GM23338 (cell line): ENCODE data around the gene CSTA. TPM values are rescaled to one million over a fixed set of nuclear protein-coding genes. Genes with fewer than 3 reads are reported as not detected.

Experiments used
- ATAC-seq: fragments of 200-7000 bp; cut with Tn5 transposase; 3 replicates; pipeline ENCODE4 v1.9.1; 2020
- DNase-seq: peaks from one replicate; pipeline ENCODE4 v3.0.0-alpha.2; 2015; ENCODE audit warnings: low spot score
- H2AFZ ChIP-seq: fragments of 200-600 bp; sonication (generic); 2 replicates; pipeline ENCODE4 v1.8.0; 2016; ENCODE audit warnings: antibody characterized with exemption, mild to moderate bottlenecking, moderate library complexity
- H3F3A ChIP-seq: fragments of 200-600 bp; sonication (generic); replicated peaks from 2 replicates; pipeline ENCODE4 v1.8.0; 2017; ENCODE audit warnings: antibody characterized with exemption, mixed run types, low read depth
- H3K27ac ChIP-seq: fragments of 200-600 bp; sonication (generic); 2 replicates; pipeline ENCODE4 v1.6.1; 2016; ENCODE audit warnings: low read depth
- H3K27me3 ChIP-seq: fragments of 200-600 bp; sonication (generic); 2 replicates; pipeline ENCODE4 v1.8.0; 2016; ENCODE audit warnings: mild to moderate bottlenecking, mixed run types, moderate library complexity; ENCODE audit not compliant: insufficient read depth
- H3K36me3 ChIP-seq: fragments of 200-600 bp; sonication (generic); 2 replicates; pipeline ENCODE4 v1.8.0; 2016; ENCODE audit warnings: mild to moderate bottlenecking; ENCODE audit not compliant: insufficient read depth
- H3K4me1 ChIP-seq: fragments of 200-600 bp; sonication (generic); 2 replicates; pipeline ENCODE4 v1.8.0; 2016; ENCODE audit warnings: mild to moderate bottlenecking, moderate library complexity; ENCODE audit not compliant: insufficient read depth
- H3K4me2 ChIP-seq: fragments of 200-600 bp; sonication (generic); 2 replicates; pipeline ENCODE4 v1.7.1; 2017; ENCODE audit warnings: mixed run types
- H3K4me3 ChIP-seq: fragments of 200-600 bp; sonication (generic); 2 replicates; pipeline ENCODE4 v1.6.1; 2016; ENCODE audit warnings: mixed run types
- H3K79me2 ChIP-seq: fragments of 200-600 bp; sonication (generic); replicated peaks from 2 replicates; pipeline ENCODE4 v1.8.0; 2017; ENCODE audit warnings: mild to moderate bottlenecking; ENCODE audit not compliant: insufficient read depth
- H3K9me2 ChIP-seq: fragments of 200-600 bp; sonication (generic); 2 replicates; pipeline ENCODE4 v1.8.0; 2017; ENCODE audit not compliant: insufficient read depth
- H4K20me1 ChIP-seq: fragments of 200-600 bp; sonication (generic); replicated peaks from 2 replicates; pipeline ENCODE4 v1.8.0; 2017; ENCODE audit warnings: mild to moderate bottlenecking; ENCODE audit not compliant: insufficient read depth
- H3K27ac Mint-ChIP-seq: 2 replicates; pipeline ENCODE4 v1.8.0; 2020; ENCODE audit warnings: inconsistent platforms, mild to moderate bottlenecking, moderate library complexity, mixed read lengths
- H3K27me3 Mint-ChIP-seq: 3 replicates; pipeline ENCODE4 v1.8.0; 2022; ENCODE audit warnings: low read depth, mild to moderate bottlenecking, moderate library complexity, mixed read lengths, inconsistent platforms; ENCODE audit not compliant: insufficient read depth, poor library complexity
- H3K36me3 Mint-ChIP-seq: 3 replicates; pipeline ENCODE4 v1.8.0; 2021; ENCODE audit warnings: low read depth, mild to moderate bottlenecking, inconsistent platforms, moderate library complexity, mixed read lengths
- H3K4me1 Mint-ChIP-seq: 3 replicates; pipeline ENCODE4 v1.8.0; 2020; ENCODE audit warnings: mild to moderate bottlenecking, inconsistent platforms, mixed read lengths
- H3K4me3 Mint-ChIP-seq: 3 replicates; pipeline ENCODE4 v1.8.0; 2021; ENCODE audit warnings: moderate library complexity, mild to moderate bottlenecking, inconsistent platforms, mixed read lengths
- H3K9me3 Mint-ChIP-seq: 3 replicates; pipeline ENCODE4 v1.8.0; 2020; ENCODE audit warnings: moderate library complexity, mild to moderate bottlenecking, inconsistent platforms, mixed read lengths
- CREB1 ChIP-seq: fragments of 250-450 bp; sonication (Bioruptor Pico); IDR thresholded peaks from 2 replicates; pipeline ENCODE4 v1.5.0; 2020; ENCODE audit warnings: low read depth, mild to moderate bottlenecking, moderate library complexity
- EZH2 ChIP-seq: fragments of 200-600 bp; sonication (generic); IDR thresholded peaks from one replicate; pipeline ENCODE4 v1.8.0; 2017; ENCODE audit warnings: antibody characterized with exemption, mild to moderate bottlenecking, low read depth; ENCODE audit not compliant: unreplicated experiment
- NANOG ChIP-seq: IDR thresholded peaks from 2 replicates; pipeline ENCODE4 v1.6.1; 2016; ENCODE audit warnings: antibody characterized with exemption, borderline replicate concordance
- POLR2AphosphoS5 ChIP-seq: IDR thresholded peaks from 2 replicates; pipeline ENCODE4 v1.6.1; 2016; ENCODE audit warnings: antibody characterized with exemption, low read depth
- ZNF331 ChIP-seq: fragments of 250-450 bp; sonication (Bioruptor Pico); IDR thresholded peaks from 2 replicates; pipeline ENCODE4 v1.5.0; 2020; ENCODE audit warnings: low read depth, mild to moderate bottlenecking, moderate library complexity
- polyA plus RNA-seq: library from polyadenylated mRNA; unstranded; fragments of >200 nt; fragmentation: Nextera tagmentation; extraction: Ambion mirVana; gene quantifications from 2 replicates; pipeline ENCODE4 v1.2.1, GENCODE V29; 2016
- total RNA-seq: library from RNA; depleted of rRNA; stranded (reverse); fragments of >200 nt; shearing (Covaris generic); gene quantifications from 2 replicates; pipeline ENCODE4 v1.2.3, GENCODE V29; 2014
- TF ChIP-seq, protein P1 (sequence below), 2 experiments: fragments of 200-600 bp in 1 of 2; sonication (generic) in 1 of 2; conservative IDR thresholded peaks; 2 replicates each; pipeline versions ENCODE4 v1.5.1 to v1.6.1; 2016 to 2017; ENCODE audit warnings: antibody characterized with exemption in 2 of 2, low read depth in 2 of 2, mild to moderate bottlenecking in 2 of 2, moderate library complexity in 1 of 2
- TF ChIP-seq, protein P2 (sequence below): IDR thresholded peaks from 2 replicates; pipeline ENCODE4 v1.6.1; 2016; ENCODE audit warnings: antibody characterized with exemption

CSTA gene
- total and polyA plus RNA-seq, 2 experiments from 2014 or later, result 1.4 TPM; not detected in 1

DNA sequence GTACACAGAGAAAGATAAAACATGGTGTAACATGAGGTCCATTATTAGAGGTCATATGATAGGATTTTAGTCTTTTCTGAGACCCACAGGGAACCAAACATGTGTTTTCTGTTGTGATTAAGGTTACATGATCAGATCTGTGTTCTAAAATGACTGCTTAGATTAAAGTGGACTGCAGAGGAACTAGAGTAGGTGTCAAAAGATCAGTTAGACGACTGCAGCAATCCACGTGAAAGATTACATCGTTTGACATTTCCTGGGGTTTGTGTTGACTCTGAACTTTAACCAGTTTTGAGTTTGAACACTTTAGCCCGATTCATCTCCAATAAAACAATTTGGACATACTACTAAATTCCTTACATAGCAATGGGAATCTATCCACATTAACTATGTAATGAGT lies 52.9 kb downstream of the CSTA start:
- Histone ChIP-seq H3F3A (no peaks in the 10 kb centered on the region), H3K79me2 (peaks cover 96% of the 10 kb centered on the region), H3K9me2 (no peaks in the 10 kb centered on the region), H4K20me1 (peaks cover 21% of the 10 kb centered on the region; the same call in 1 of the 2 replicates), H2AFZ (no peak overlapping the region), H3K36me3 (no peaks in the 10 kb centered on the region), H3K27ac (no peak overlapping the region), H3K4me1 (peaks cover 8% of the 10 kb centered on the region), H3K4me3 (no peak overlapping the region), H3K27me3 (no peaks in the 10 kb centered on the region), H3K4me2 (no peak overlapping the region)
- no peak for TF ChIP-seq POLR2AphosphoS5
- DNase-seq (no peak), ATAC-seq (no peak)
- Mint-ChIP-seq H3K4me3 (no peak overlapping the region), H3K27me3 (peaks cover 4% of the 10 kb centered on the region), H3K4me1 (peaks cover 4% of the 10 kb centered on the region), H3K36me3 (peaks cover 9% of the 10 kb centered on the region), H3K27ac (peak overlapping the region; percentile 81), H3K9me3 (no peaks in the 10 kb centered on the region)

DNA sequence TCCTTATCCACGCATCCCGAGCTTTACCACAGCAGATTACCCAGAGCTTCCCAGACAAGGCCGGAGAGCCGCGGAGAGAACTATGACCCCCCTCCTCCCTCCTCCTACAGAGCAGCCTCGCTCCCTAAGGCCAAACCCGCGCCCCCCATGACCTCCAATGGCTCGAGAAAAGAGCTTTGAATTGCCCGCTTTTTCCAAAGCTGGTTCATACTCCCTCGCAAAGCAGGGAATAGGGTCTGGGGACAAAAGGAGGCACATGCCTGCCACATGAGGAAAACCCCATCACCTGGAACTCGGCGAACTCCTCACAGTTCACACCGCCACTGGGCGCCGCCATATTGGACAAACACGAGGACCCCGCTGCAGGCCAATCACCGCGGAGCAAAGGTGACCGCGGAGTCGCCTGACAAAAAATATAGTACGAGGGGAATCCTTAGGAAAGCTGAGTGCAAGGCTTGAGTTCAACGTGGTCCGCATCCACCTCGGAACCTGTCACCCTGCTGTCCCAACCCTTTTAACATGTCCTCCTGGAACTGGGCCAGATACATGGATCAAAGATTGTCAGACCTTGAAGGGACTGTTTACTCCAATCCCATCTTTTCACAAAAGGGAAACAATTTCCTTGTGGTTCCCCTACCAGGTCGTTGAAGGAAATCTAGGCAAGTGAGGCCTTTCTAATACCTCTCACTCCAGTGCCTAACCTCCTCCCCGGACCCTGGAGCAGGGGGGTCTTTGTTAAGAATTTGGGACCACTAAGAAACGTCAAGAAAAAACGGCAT lies 58.0 kb downstream of the CSTA start, which contains the start of gene MIX23:
TSS of gene MIX23 (minus strand) at position 344 of the 779 bp plus-strand sequence. CDS start at position 337, 7 bp downstream.
- H3K27ac ChIP-seq, result peak within 1 kb of the TSS; percentile 79
- Mint-ChIP-seq H3K4me1 (peaks cover 13% of the 10 kb centered on the region; the same call in 2 of the 3 replicates), H3K27me3 (peaks cover 4% of the 10 kb centered on the region), H3K36me3 (peaks cover 3% of the 10 kb centered on the region; the same call in 1 of the 3 replicates), H3K9me3 (no peaks in the 10 kb centered on the region), H3K27ac (peak within 1 kb of the TSS; percentile 96), H3K4me3 (peak within 1 kb of the TSS; percentile 98)
- H3K9me2 ChIP-seq, result no peaks in the 10 kb centered on the region
- H3K36me3 ChIP-seq, result no peaks in the 10 kb centered on the region
- peak; percentile 95 for DNase-seq
- TF ChIP-seq ZNF331 (CRISPR knock-in tag) (no peak), POLR2AphosphoS5 (peak; percentile 81), CREB1 (CRISPR knock-in tag) (0 out of 2 replicates have a peak, but pooled peaks have one; percentile 8)
- H3K4me3 ChIP-seq, result peak within 1 kb of the TSS; percentile 80
- peaks cover 63% of the 10 kb centered on the region for H3K79me2 ChIP-seq
- peaks cover 4% of the 10 kb centered on the region; the same call in 1 of the 2 replicates for H4K20me1 ChIP-seq
- peaks cover 21% of the 10 kb centered on the region for H3K4me1 ChIP-seq
- peak within 1 kb of the TSS; percentile 88 for H2AFZ ChIP-seq
- peak within 1 kb of the TSS; percentile 96 for H3K4me2 ChIP-seq
- H3K27me3 ChIP-seq, result no peaks in the 10 kb centered on the region
- H3F3A ChIP-seq, result no peaks in the 10 kb centered on the region
- ATAC-seq, result peak; percentile 73

DNA sequence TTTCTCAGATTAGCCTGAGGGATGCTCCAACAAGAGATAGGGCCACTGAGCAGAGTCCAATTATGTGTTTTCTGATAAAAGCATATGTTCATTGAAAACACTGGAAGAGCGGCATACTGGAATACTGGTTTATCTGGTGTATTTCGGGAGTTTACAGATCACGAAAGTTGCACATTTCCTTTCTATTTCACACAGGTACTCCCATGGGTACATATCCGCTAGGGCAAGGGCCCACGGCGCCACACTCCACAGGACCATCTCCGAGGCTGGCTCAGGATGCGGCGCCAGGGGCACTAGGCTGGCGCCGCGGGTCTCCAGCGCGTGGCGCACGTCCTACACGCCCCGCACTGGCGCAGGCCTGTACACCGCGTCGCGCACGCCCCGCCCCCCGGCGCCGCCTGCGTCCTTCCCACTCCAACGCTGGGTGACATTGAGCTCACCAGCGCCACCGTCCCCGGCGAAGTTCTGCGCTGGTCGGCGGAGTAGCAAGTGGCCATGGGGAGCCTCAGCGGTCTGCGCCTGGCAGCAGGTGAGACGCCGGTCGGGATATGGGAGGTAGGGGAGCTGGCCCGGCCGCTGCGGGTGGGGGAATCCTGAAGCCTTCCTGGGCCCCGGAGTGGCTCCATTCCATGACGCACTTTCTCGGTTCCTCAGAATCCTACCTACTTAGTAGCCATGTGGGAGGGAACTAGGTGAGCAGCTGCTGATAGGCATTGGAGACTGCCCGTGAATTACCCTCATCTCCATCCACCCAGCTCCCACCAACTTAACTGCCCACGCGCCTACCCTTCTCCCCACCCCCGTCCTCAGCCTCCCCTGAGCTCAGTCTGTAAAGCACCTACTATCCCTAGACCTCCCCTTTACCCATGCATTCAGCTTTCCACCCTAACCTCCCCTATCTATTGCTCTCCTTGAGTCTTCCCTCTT lies 59.0 kb downstream of the CSTA start, which contains the start of gene FAM162A:
TSS of gene FAM162A (plus strand) at position 412 of the 927 bp plus-strand sequence. CDS start at position 496, 84 bp downstream.
- Histone ChIP-seq H3K9me2 (no peaks in the 10 kb centered on the region), H3K27ac (peak within 1 kb of the TSS; percentile 79), H3K27me3 (no peaks in the 10 kb centered on the region), H3K79me2 (peaks cover 56% of the 10 kb centered on the region), H3F3A (no peaks in the 10 kb centered on the region), H3K36me3 (no peaks in the 10 kb centered on the region), H3K4me3 (peak within 1 kb of the TSS; percentile 80), H3K4me1 (peaks cover 21% of the 10 kb centered on the region), H4K20me1 (no peaks in the 10 kb centered on the region; the same call in 1 of the 2 replicates), H3K4me2 (peak within 1 kb of the TSS; percentile 96), H2AFZ (peak within 1 kb of the TSS; percentile 88)
- ATAC-seq (peak; percentile 90), DNase-seq (peak; percentile 96)
- H3K4me3 Mint-ChIP-seq, result peak within 1 kb of the TSS; percentile 98
- peaks cover 3% of the 10 kb centered on the region; the same call in 1 of the 3 replicates for H3K36me3 Mint-ChIP-seq
- no peaks in the 10 kb centered on the region for H3K9me3 Mint-ChIP-seq
- H3K27me3 Mint-ChIP-seq, result peaks cover 4% of the 10 kb centered on the region
- H3K27ac Mint-ChIP-seq, result peak within 1 kb of the TSS; percentile 96
- peaks cover 13% of the 10 kb centered on the region; the same call in 2 of the 3 replicates for H3K4me1 Mint-ChIP-seq
- TF ChIP-seq, protein P1, sequence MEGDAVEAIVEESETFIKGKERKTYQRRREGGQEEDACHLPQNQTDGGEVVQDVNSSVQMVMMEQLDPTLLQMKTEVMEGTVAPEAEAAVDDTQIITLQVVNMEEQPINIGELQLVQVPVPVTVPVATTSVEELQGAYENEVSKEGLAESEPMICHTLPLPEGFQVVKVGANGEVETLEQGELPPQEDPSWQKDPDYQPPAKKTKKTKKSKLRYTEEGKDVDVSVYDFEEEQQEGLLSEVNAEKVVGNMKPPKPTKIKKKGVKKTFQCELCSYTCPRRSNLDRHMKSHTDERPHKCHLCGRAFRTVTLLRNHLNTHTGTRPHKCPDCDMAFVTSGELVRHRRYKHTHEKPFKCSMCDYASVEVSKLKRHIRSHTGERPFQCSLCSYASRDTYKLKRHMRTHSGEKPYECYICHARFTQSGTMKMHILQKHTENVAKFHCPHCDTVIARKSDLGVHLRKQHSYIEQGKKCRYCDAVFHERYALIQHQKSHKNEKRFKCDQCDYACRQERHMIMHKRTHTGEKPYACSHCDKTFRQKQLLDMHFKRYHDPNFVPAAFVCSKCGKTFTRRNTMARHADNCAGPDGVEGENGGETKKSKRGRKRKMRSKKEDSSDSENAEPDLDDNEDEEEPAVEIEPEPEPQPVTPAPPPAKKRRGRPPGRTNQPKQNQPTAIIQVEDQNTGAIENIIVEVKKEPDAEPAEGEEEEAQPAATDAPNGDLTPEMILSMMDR (conservative IDR thresholded peaks at IDR 0.05; ENCODE audit: low read depth in 2 of 2), result peak; percentile 48 to 77
- peak; percentile 82 for TF ChIP-seq CREB1 (CRISPR knock-in tag)
- no peak for TF ChIP-seq EZH2
- TF ChIP-seq, protein P2, sequence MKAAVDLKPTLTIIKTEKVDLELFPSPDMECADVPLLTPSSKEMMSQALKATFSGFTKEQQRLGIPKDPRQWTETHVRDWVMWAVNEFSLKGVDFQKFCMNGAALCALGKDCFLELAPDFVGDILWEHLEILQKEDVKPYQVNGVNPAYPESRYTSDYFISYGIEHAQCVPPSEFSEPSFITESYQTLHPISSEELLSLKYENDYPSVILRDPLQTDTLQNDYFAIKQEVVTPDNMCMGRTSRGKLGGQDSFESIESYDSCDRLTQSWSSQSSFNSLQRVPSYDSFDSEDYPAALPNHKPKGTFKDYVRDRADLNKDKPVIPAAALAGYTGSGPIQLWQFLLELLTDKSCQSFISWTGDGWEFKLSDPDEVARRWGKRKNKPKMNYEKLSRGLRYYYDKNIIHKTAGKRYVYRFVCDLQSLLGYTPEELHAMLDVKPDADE, result no peak
- TF ChIP-seq NANOG, result no peak
